Measurements from ENCODE around the gene MEPCE.
"Not testable (repeated sequence)": the region's sequence is repeated elsewhere in the genome, so short reads cannot be mapped to it uniquely, and the experiment has no call there.

- TF ChIP-seq CTCF (conservative IDR thresholded peaks at IDR 0.05); ZFX (IDR thresholded peaks at IDR 0.05): not testable (repeated sequence)
These were observed 24.2 kb downstream of the MEPCE start for GRCh38 chr7:100453854-100454253.
